Activated CD4-positive, CD25-positive, alpha-beta regulatory T cell treated with anti-CD3 and anti-CD28 coated beads, Interleukin-2, amount 50 U/mL, for 24 hours (primary cell): ENCODE results near the gene RNASE4.

Experiments
- ATAC-seq, 2 donors: fragments of 150-1000 bp; cut with Tn5 transposase; one replicate each; pipeline ENCODE4 v1.10.0; 2021; ENCODE audit warnings: mild to moderate bottlenecking in 1 of 2, moderate library complexity in 1 of 2

Gene RNASE4

DNA sequence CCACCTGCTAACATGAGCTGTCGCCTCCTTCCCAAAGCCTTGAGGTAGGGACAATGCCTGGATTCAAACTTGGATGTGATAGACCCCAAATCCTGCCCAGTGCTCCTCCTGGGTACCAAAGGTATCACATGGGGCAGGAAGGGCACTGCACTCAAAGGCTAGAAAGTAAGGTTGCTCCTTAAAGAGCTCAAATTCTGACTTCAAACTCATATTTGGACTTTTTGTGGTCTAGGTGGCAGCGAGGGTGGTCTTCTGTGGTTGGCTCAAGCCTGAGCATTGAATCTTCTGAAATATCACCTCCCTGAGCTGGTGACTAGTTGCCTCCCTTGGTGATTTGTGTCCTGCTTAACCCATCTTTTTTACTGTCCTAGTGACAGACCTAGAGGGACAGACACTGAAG is 8.3 kb upstream of the RNASE4 start:
- ATAC-seq, result no peak

- no peak for ATAC-seq
Measured at GRCh38 chr14:20679907-20680306, 4.5 kb upstream of the RNASE4 start.

GRCh38 chr14:20680363-20680762 is 4.0 kb upstream of the RNASE4 start:
- no peak for ATAC-seq

DNA sequence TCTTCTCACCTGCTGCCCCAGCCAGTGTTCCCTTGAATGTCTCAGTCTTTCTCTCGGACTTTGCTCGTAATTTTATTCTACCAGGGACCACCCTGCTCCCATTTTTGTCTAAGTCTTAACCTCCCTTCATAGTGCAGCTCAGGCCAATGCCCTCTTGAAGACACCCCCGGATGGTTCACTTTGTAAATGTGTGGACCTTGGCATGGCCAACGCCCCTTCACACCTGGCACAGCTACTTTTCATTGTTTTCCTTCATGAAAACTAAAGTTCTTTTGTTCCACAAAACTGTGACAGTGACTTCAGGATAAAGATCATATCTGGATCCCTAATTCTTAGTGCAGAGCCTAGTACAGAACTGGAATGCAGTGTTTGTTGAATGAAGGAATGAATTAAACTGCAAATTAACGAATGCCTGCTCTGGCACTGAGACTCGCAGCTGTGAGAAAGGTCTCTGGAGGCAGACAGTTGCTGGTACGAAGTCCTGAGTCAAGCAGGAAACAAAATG is 3.5 kb upstream of the RNASE4 start:
- ATAC-seq, result no peak

GRCh38 chr14:20681348-20682126 is 2.8 kb upstream of the RNASE4 start:
- peak; percentile 14 to 21 for ATAC-seq

DNA sequence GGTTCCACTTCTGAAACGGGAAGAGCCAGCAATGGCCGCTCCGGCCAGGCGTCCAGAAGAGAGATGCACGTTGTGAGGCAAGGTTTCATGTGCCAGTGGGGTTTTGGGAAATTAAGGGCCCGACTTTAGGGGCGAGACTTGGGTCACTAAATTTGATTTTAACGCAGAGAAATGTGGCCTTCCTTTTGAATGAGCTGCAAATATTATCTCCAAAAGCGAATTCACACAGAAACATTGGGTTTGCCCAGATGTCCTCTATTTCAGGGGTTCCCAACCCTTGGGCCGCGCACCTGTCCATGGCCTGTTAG is 2.3 kb upstream of the RNASE4 start:
- ATAC-seq, result no peak

DNA sequence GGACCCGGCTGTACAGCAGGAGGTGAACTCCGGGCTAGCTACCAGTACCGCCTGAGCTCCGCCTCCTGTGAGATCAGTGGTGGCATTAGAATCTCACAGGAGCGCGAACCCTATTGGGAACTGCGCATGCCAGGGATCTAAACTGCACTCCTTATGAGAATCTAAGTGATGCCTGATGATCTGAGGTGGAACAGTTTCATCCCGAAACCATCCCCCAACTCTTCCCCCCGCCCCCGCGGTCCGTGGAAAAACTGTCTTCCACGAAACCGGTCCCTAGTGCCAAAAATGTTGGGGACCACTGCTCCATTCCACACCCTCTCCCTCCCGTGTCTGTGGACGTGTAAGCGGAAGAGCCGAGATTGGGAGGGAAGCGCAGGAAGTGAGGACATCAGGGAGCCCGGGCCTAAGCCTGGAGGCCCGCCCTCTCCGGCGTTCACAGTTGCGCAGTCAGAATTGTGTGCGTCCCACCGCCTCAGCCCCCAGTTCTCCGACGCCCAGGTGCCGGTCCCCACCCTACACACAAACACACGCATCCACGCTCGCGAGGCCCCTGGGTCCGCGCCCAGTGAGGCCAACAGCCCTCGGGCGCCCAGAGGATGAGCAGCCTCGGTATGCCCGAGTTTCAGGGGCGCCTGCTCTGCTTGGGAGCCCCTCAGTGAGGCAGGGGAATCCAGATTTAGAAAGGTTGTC is 1.8 kb upstream of the RNASE4 start:
- ATAC-seq, result peak; percentile 73 to 75

DNA sequence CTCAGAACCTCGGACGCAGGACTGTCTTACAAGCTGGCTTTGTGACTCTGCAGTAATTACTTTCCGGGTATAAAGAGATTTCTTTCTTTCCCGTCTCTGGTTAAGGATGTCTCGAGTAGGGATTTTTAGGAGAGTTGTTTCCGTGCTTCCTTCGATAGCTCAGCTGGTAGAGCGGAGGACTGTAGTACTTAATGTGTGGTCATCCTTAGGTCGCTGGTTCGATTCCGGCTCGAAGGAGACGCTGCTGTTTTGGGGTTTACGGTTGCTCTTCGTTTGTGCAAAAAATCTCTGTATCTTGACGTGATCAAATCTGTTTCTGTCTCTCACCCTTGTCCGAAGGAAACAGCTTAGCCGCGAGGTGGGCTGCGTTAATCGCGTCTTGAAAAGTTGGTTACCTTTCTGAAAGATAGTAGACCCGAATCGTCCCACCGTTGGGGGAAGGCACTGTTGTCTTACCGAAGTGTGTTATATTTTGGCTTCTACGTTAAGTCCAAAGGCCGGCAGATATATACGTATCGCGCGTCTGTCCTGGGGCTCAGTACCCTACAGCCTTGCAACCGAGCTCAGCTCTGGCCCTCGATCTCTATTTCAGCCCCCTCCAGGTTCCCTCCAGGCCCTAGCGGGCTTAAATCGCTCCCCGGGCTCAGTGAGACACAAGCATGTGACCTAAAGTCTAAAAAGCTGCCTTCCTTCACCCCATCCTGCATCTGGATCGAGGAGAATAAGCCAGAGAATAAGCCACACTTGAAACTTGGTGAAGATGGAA is 1.1 kb upstream of the RNASE4 start:
- peak; percentile 54 to 57 for ATAC-seq

DNA sequence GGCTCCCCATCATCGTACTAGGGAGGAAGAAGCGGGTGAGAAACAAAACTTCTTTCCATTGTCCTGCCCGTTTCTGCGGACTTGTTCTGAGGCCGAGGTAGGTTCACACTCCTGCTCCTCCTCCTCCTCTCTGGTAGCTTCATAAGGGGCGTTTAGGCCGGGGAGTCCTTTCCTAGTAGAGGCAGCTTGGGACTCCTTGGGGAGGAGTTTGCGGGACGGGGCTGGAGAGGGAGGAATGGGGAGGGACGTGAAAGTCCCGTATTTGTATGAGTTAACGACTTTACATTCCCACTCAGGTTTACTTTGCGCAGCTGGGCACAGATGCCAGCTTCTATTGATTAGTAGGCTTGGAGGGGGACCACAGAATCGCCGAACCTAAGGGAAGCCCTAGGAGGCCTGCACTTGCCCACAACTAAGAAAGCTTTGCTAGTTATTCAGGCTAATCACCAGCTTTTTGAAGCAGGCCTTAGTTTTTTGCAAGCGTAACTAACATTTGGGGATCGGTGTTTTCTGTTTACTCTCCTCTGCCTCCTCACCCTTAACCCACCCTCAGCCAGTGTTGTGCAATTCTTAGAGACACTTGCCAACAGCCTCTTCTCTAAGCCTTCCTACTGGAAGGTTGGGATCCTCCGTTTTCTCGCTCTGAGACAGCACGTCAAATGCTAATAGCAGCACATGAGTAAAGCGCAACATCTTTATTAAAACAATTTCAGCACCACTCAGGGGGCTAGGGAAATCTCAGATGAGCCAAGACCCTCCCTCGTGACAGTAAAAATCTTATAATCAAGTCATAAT is 499 bp downstream of the RNASE4 start:
- no peak for ATAC-seq

- ATAC-seq, result no peak
Measured at GRCh38 chr14:20686386-20687143, 2.2 kb downstream of the RNASE4 start.

- no peak for ATAC-seq
Measured at GRCh38 chr14:20687362-20688166, 3.2 kb downstream of the RNASE4 start.

DNA sequence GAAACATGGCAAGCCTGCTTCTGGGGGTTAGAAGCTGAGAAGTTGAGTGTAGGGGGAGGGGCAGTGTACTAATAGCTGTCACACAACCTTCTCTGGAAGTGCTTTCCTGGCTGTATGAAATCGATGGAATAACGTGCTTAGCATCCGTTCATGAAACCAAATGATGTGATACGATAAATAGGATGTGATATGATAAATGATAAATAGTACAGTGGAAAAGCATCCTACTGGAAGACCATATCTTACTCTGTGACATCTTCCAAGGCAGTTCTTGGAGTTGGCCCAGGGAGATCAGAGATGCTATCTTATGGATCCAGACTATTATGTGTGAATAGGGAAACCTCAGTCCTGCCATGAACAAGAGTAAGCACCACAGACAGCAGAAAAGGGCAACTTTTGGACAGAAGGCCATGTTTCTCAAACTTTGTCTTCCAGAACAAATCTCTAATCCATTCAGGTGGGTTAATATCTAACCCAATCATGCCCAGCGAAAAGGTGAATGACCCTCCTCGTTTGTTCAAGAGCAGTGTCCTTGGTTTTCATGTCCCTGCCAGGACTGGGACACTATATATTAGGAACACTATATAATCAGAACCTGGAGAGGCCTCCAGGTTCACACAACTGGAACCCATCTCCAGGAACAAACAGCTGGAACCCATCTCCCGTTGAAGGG is 3.9 kb downstream of the RNASE4 start, which contains the start of gene ANG:
TSS of gene ANG (plus strand) at position 598 of the 673 bp plus-strand sequence. CDS start 4,801 bp downstream, outside the sequence.
- ATAC-seq, result no peak

- peak; percentile 68 to 80 for ATAC-seq
Measured at GRCh38 chr14:20690848-20691640, 6.7 kb downstream of the RNASE4 start.

GRCh38 chr14:20692116-20692751 is 7.9 kb downstream of the RNASE4 start:
- peak in 1 of 2 donors; percentile 34 for ATAC-seq

DNA sequence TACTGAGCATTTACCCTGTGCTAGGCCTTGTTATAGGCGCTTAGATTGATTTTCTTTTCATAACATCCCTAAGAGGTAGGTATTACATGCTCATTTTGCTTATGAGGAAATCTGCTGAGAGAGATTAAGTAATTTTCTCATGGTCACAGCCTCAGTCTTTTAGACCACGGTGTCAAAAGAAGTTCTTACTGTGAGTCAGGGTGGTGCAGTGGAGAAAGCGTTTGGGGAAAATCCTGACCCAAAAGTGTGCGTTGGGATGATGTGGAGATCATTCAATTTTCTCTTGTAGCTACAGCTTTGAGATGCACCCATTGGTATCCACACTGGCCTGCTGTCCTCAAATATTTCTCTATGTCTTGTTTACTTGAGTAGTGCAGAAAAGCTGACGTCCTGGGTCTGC is 12.4 kb downstream of the RNASE4 start:
- ATAC-seq, result no peak

GRCh38 chr14:20697273-20698017 is 13.1 kb downstream of the RNASE4 start:
- peak; percentile 48 to 81 for ATAC-seq

GRCh38 chr14:20698018-20698329 is 13.6 kb downstream of the RNASE4 start:
- no peak for ATAC-seq

DNA sequence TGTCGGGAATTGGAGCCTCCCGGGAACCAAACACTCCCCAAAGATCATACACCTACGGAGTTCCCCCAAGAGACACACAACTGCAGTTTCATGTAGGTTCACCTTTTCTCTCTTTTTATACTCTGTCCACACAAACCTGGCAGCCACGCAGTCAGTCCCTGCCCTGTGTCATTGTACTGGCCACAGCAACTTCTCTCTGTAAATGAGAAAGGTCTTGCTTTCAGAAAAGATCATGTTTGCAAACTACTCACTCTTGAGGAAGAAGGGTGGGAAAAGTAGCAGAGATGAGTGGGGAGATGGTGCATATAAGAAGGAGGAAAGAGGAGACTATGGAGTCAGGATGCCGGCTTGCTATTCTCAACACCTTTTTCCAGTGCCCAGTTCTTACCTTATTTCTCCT is 14.6 kb downstream of the RNASE4 start:
- ATAC-seq, result no peak
